ENCODE results near the gene UMAD1.

DNA sequence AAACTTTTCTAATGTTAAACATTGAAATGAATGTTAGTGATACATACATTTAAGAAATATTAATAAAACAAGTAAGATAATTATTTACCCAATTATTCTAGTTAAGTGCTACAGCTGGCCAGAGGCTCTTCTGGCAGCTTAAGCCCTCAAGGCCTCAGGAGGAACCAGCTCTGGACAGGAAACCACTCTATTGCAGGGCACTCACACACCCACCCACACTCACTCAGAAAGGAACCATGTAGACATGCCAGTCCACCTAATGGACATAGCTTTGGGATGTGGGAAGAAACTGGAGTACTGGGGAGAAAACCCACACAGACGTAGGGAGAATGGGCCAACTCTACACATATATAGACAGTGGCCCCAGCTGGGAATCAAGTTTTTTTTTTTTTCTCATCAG, 28.2 kb downstream of the UMAD1 start:
- TF ChIP-seq, protein P1, sequence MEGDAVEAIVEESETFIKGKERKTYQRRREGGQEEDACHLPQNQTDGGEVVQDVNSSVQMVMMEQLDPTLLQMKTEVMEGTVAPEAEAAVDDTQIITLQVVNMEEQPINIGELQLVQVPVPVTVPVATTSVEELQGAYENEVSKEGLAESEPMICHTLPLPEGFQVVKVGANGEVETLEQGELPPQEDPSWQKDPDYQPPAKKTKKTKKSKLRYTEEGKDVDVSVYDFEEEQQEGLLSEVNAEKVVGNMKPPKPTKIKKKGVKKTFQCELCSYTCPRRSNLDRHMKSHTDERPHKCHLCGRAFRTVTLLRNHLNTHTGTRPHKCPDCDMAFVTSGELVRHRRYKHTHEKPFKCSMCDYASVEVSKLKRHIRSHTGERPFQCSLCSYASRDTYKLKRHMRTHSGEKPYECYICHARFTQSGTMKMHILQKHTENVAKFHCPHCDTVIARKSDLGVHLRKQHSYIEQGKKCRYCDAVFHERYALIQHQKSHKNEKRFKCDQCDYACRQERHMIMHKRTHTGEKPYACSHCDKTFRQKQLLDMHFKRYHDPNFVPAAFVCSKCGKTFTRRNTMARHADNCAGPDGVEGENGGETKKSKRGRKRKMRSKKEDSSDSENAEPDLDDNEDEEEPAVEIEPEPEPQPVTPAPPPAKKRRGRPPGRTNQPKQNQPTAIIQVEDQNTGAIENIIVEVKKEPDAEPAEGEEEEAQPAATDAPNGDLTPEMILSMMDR (IDR thresholded peaks at IDR 0.05) = no peak
- TF ChIP-seq POLR2A (IDR thresholded peaks at IDR 0.05) = no peak
